HepG2 (cell line): ENCODE results near the gene RPS6KL1. TPM values are rescaled to one million over a fixed set of nuclear protein-coding genes. Genes with fewer than 3 reads are reported as not detected.

ENCODE experiments used
- ADNP ChIP-seq: sonication (generic); formaldehyde crosslinking; IDR thresholded peaks from 2 replicates; pipeline ENCODE4 v1.4.0; 2020; ENCODE audit warnings: missing genetic modification reagents
- KAT7 ChIP-seq: IDR thresholded peaks from 2 replicates; pipeline ENCODE4 v1.6.1; 2018; ENCODE audit warnings: borderline replicate concordance, missing compliant biosample characterization
- KDM5B ChIP-seq: sonication (generic); formaldehyde crosslinking; IDR thresholded peaks from 2 replicates; pipeline ENCODE4 v1.4.0; 2020; ENCODE audit warnings: missing genetic modification reagents, mild to moderate bottlenecking, borderline replicate concordance
- MXD4 ChIP-seq: IDR thresholded peaks from 2 replicates; pipeline ENCODE4 v1.6.1; 2016; ENCODE audit warnings: mild to moderate bottlenecking, missing biosample characterization, missing genetic modification reagents
- NFATC3 ChIP-seq: sonication (generic); formaldehyde crosslinking; IDR thresholded peaks from 2 replicates; pipeline ENCODE4 v1.5.1; 2020; ENCODE audit warnings: mild to moderate bottlenecking, missing genetic modification reagents
- NR1H2 ChIP-seq: sonication (generic); formaldehyde crosslinking; IDR thresholded peaks from 2 replicates; pipeline ENCODE4 v1.8.1; 2022; ENCODE audit warnings: low read depth, missing genetic modification reagents, borderline replicate concordance
- PHF8 ChIP-seq: sonication (generic); formaldehyde crosslinking; IDR thresholded peaks from 2 replicates; pipeline ENCODE4 v1.5.0; 2020; ENCODE audit warnings: missing genetic modification reagents
- RNF2 ChIP-seq: fragments of 450-650 bp; conservative IDR thresholded peaks from 2 replicates; pipeline ENCODE4 v1.6.1; 2016; ENCODE audit warnings: low read depth
- SALL1 ChIP-seq: sonication (generic); formaldehyde crosslinking; IDR thresholded peaks from 2 replicates; pipeline ENCODE4 v1.8.0; 2022; ENCODE audit warnings: mild to moderate bottlenecking, missing genetic modification reagents
- SALL2 ChIP-seq: sonication (generic); formaldehyde crosslinking; IDR thresholded peaks from 2 replicates; pipeline ENCODE4 v1.8.1; 2023; ENCODE audit warnings: mild to moderate bottlenecking, missing genetic modification reagents, inconsistent platforms
- SMC3 ChIP-seq: IDR thresholded peaks from 2 replicates; pipeline ENCODE4 v1.6.1; 2011; ENCODE audit warnings: low read length, improper control_type of control experiment
- SNAI1 ChIP-seq: sonication (generic); formaldehyde crosslinking; IDR thresholded peaks from 2 replicates; pipeline ENCODE4 v1.5.0; 2020; ENCODE audit warnings: mild to moderate bottlenecking, missing genetic modification reagents, borderline replicate concordance
- STAG1 ChIP-seq: sonication (generic); formaldehyde crosslinking; IDR thresholded peaks from 2 replicates; pipeline ENCODE4 v1.4.0; 2020; ENCODE audit warnings: missing genetic modification reagents
- TEAD3 ChIP-seq: optimal IDR thresholded peaks from 2 replicates; pipeline ENCODE3; 2016; ENCODE audit warnings: borderline replicate concordance
- THAP11 ChIP-seq: IDR thresholded peaks from 2 replicates; pipeline ENCODE4 v1.6.1; 2016; ENCODE audit warnings: missing biosample characterization, missing genetic modification reagents
- ZNF350 ChIP-seq: sonication (generic); formaldehyde crosslinking; IDR thresholded peaks from 2 replicates; pipeline ENCODE4 v1.4.0; 2020; ENCODE audit warnings: mild to moderate bottlenecking, low read depth, missing genetic modification reagents, borderline replicate concordance
- ZNF451 ChIP-seq: sonication (generic); formaldehyde crosslinking; IDR thresholded peaks from 2 replicates; pipeline ENCODE4 v1.5.0; 2020; ENCODE audit warnings: mild to moderate bottlenecking, missing genetic modification reagents
- ZNF563 ChIP-seq: sonication (generic); formaldehyde crosslinking; IDR thresholded peaks from 2 replicates; pipeline ENCODE4 v1.8.0; 2022; ENCODE audit warnings: mild to moderate bottlenecking, moderate library complexity, missing genetic modification reagents
- ZNF605 ChIP-seq: sonication (generic); formaldehyde crosslinking; IDR thresholded peaks from 2 replicates; pipeline ENCODE4 v1.8.0; 2022; ENCODE audit warnings: mild to moderate bottlenecking, missing genetic modification reagents
- ZNF776 ChIP-seq: sonication (generic); formaldehyde crosslinking; IDR thresholded peaks from 2 replicates; pipeline ENCODE4 v1.4.0; 2020; ENCODE audit warnings: mild to moderate bottlenecking, missing genetic modification reagents
- ZNF777 ChIP-seq: sonication (generic); formaldehyde crosslinking; IDR thresholded peaks from 2 replicates; pipeline ENCODE4 v1.4.0; 2020; ENCODE audit warnings: missing genetic modification reagents
- ZNF883 ChIP-seq: sonication (generic); formaldehyde crosslinking; IDR thresholded peaks from 2 replicates; pipeline ENCODE4 v1.5.1; 2020; ENCODE audit warnings: mild to moderate bottlenecking, missing genetic modification reagents; ENCODE audit errors: not compliant biosample characterization
- polyA plus RNA-seq, 8 experiments: library from polyadenylated mRNA; depleted of rRNA in 3 of 8; stranded (reverse) in 7 of 8; unstranded in 1 of 8; fragments of >200 nt; fragmentation: Illumina TruSeq in 4 of 8; extraction: Trizol in 4 of 8; gene quantifications; 2 replicates each; pipeline versions ENCODE4 v1.2.1 to v1.2.3, GENCODE V29; 2011 to 2016; ENCODE audit warnings: low read depth in 4 of 8, missing spikeins in 1 of 8, mixed read lengths in 1 of 8; ENCODE audit not compliant: insufficient read depth in 1 of 8
- total RNA-seq, 5 experiments: library from RNA; depleted of rRNA; stranded (reverse); fragments of >200 nt; fragmentation: Illumina TruSeq; extraction: Trizol; gene quantifications; 2 replicates each; pipeline ENCODE4 v1.2.3, GENCODE V29; 2016; ENCODE audit warnings: low read depth in 1 of 5
- TF ChIP-seq, protein P1 (sequence below): IDR thresholded peaks from 2 replicates; pipeline ENCODE4 v1.6.1; 2016; ENCODE audit warnings: mild to moderate bottlenecking, missing biosample characterization, missing genetic modification reagents
- TF ChIP-seq, protein P2 (sequence below): sonication (generic); formaldehyde crosslinking; IDR thresholded peaks from 2 replicates; pipeline ENCODE4 v1.5.0; 2020; ENCODE audit warnings: missing genetic modification reagents
- TF ChIP-seq, protein P3 (sequence below): sonication (generic); formaldehyde crosslinking; IDR thresholded peaks from 2 replicates; pipeline ENCODE4 v1.4.0; 2020; ENCODE audit warnings: missing genetic modification reagents
- TF ChIP-seq, protein P4 (sequence below): sonication (generic); formaldehyde crosslinking; IDR thresholded peaks from 2 replicates; pipeline ENCODE4 v1.5.0; 2020; ENCODE audit warnings: mild to moderate bottlenecking, missing genetic modification reagents, borderline replicate concordance

RPS6KL1 gene
- total and polyA plus RNA-seq, 2 of the 13 experiments (the other 11 are each of a cell fraction or from before 2014, with no cell fraction given) = 6.5 to 11.5 TPM

GRCh38 chr14:74922752-74923401 is at the start of gene RPS6KL1 (continued):
- TF ChIP-seq SALL1 (CRISPR knock-in tag) (peak; percentile 42), ZNF350 (peak; percentile 46; the same call in 1 of the 2 replicates), NFATC3 (CRISPR knock-in tag) (no peak), ZNF605 (CRISPR knock-in tag) (peak; percentile 15; the same call in 1 of the 2 replicates), NR1H2 (0 out of 2 replicates have a peak, but pooled peaks have one; percentile 20), ADNP (CRISPR knock-in tag) (no peak), ZNF451 (CRISPR knock-in tag) (0 out of 2 replicates have a peak, but pooled peaks have one; percentile 28), SMC3 (no peak), ZNF883 (CRISPR knock-in tag) (no peak), ZNF776 (CRISPR knock-in tag) (0 out of 2 replicates have a peak, but pooled peaks have one; percentile 50), SALL2 (CRISPR knock-in tag) (0 out of 2 replicates have a peak, but pooled peaks have one; percentile 38), KAT7 (peak; percentile 52; the same call in 1 of the 2 replicates), RNF2 (peak; percentile 67; the same call in 1 of the 2 replicates), ZNF563 (CRISPR knock-in tag) (no peak), STAG1 (CRISPR knock-in tag) (0 out of 2 replicates have a peak, but pooled peaks have one; percentile 2), PHF8 (peak; percentile 87), ZNF777 (CRISPR knock-in tag) (no peak), THAP11 (CRISPR knock-in tag) (peak; percentile 34; the same call in 1 of the 2 replicates), TEAD3 (CRISPR knock-in tag) (no peak), KDM5B (peak; percentile 45; the same call in 1 of the 2 replicates), SNAI1 (CRISPR knock-in tag) (no peak), MXD4 (peak; percentile 45; the same call in 1 of the 2 replicates)
- TF ChIP-seq, protein P1, sequence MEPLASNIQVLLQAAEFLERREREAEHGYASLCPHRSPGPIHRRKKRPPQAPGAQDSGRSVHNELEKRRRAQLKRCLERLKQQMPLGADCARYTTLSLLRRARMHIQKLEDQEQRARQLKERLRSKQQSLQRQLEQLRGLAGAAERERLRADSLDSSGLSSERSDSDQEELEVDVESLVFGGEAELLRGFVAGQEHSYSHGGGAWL (CRISPR knock-in tag) = 0 out of 2 replicates have a peak, but pooled peaks have one; percentile 37
- TF ChIP-seq, protein P2, sequence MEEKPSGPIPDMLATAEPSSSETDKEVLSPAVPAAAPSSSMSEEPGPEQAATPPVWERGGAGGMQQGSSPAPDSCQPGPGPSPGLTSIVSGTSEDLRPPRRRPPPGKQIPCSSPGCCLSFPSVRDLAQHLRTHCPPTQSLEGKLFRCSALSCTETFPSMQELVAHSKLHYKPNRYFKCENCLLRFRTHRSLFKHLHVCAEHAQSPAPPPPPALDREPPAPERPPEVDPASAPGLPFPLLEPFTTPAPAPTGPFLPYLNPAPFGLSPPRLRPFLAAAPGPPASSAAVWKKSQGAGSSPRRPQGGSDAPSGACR (CRISPR knock-in tag) = no peak
- TF ChIP-seq, protein P3, sequence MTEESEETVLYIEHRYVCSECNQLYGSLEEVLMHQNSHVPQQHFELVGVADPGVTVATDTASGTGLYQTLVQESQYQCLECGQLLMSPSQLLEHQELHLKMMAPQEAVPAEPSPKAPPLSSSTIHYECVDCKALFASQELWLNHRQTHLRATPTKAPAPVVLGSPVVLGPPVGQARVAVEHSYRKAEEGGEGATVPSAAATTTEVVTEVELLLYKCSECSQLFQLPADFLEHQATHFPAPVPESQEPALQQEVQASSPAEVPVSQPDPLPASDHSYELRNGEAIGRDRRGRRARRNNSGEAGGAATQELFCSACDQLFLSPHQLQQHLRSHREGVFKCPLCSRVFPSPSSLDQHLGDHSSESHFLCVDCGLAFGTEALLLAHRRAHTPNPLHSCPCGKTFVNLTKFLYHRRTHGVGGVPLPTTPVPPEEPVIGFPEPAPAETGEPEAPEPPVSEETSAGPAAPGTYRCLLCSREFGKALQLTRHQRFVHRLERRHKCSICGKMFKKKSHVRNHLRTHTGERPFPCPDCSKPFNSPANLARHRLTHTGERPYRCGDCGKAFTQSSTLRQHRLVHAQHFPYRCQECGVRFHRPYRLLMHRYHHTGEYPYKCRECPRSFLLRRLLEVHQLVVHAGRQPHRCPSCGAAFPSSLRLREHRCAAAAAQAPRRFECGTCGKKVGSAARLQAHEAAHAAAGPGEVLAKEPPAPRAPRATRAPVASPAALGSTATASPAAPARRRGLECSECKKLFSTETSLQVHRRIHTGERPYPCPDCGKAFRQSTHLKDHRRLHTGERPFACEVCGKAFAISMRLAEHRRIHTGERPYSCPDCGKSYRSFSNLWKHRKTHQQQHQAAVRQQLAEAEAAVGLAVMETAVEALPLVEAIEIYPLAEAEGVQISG (CRISPR knock-in tag) = peak; percentile 65
- TF ChIP-seq, protein P4, sequence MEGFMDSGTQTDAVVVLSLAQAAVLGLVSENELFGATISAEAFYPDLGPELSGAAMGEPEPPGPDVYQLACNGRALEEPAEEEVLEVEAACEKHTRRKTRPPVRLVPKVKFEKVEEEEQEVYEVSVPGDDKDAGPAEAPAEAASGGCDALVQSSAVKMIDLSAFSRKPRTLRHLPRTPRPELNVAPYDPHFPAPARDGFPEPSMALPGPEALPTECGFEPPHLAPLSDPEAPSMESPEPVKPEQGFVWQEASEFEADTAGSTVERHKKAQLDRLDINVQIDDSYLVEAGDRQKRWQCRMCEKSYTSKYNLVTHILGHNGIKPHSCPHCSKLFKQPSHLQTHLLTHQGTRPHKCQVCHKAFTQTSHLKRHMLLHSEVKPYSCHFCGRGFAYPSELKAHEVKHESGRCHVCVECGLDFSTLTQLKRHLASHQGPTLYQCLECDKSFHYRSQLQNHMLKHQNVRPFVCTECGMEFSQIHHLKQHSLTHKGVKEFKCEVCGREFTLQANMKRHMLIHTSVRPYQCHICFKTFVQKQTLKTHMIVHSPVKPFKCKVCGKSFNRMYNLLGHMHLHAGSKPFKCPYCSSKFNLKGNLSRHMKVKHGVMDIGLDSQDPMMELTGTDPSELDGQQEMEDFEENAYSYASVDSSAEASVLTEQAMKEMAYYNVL (CRISPR knock-in tag) = 0 out of 2 replicates have a peak, but pooled peaks have one; percentile 15
